Ovary (tissue), 9 donors: Measurements from ENCODE around the gene ABCC5. TPM values are rescaled to one million over a fixed set of nuclear protein-coding genes. Genes with fewer than 3 reads are reported as not detected.
"Not testable (repeated sequence)": the region's sequence is repeated elsewhere in the genome, so short reads cannot be mapped to it uniquely, and the experiment has no call there.

Source experiments
- DNase-seq, 5 donors: peaks; one replicate each; pipeline ENCODE4 v3.0.0-alpha.2; 2019 to 2020
- H3K27ac ChIP-seq, 2 donors: fragments of 200-600 bp; one replicate each; pipeline versions ENCODE4 v1.5.1 to v1.8.0; 2019 to 2022
- H3K27me3 ChIP-seq: fragments of 200-600 bp; one replicate; pipeline ENCODE4 v1.8.0; 2022
- H3K36me3 ChIP-seq: fragments of 200-600 bp; sonication (generic); one replicate; pipeline ENCODE4 v1.5.1; 2019
- H3K4me1 ChIP-seq: one replicate; pipeline ENCODE4 v1.8.1; 2013; ENCODE audit warnings: mild to moderate bottlenecking, moderate library complexity; ENCODE audit not compliant: insufficient read depth
- H3K4me3 ChIP-seq: fragments of 200-600 bp; sonication (generic); one replicate; pipeline ENCODE4 v1.5.1; 2017
- H3K9me3 ChIP-seq, 2 donors: fragments of 200-600 bp in 1 of 2; sonication (generic) in 1 of 2; one replicate each; pipeline versions ENCODE4 v1.5.1 to v1.8.1; 2013 to 2019; ENCODE audit warnings: mild to moderate bottlenecking in 1 of 2, moderate library complexity in 1 of 2
- EP300 ChIP-seq: sonication (generic); formaldehyde crosslinking; IDR thresholded peaks from one replicate; pipeline ENCODE4 v1.6.1; 2017; ENCODE audit warnings: antibody characterized with exemption
- POLR2A ChIP-seq: fragments of 450-650 bp; IDR thresholded peaks from one replicate; pipeline ENCODE4 v1.6.1; 2017; ENCODE audit warnings: antibody characterized with exemption, mild to moderate bottlenecking, moderate library complexity
- WGBS, 3 donors: extraction: QIAGEN DNeasy Blood & Tissue Kit in 1 of 3; methylation state at CpG; one replicate each; pipeline versions ENCODE4 v1.1.5 to v1.1.7; 2013 to 2017; 5-methylcytosine and 5-hydroxymethylcytosine counted together
- intact Hi-C, 4 donors: fragments of 100-400 bp; cut with DNase I; formaldehyde crosslinking; loops; one replicate each; pipeline versions ENCODE4 v1.11.0 to v1.15.1; 2022 to 2023
- polyA plus RNA-seq, 2 donors: library from polyadenylated mRNA; stranded (reverse); fragments of 200-250 nt in 1 of 2; fragments of 350-450 nt in 1 of 2; fragmentation: Illumina TruSeq in 1 of 2; extraction: RNeasy Lipid Tissue Mini Kit (QIAGEN cat#74804) in 1 of 2; gene quantifications; one replicate each; pipeline ENCODE4 v1.2.3, GENCODE V29; 2013 to 2014
- total RNA-seq, 7 donors: library from RNA; depleted of rRNA in 2 of 7; stranded (reverse); fragments of >200 nt in 2 of 7; fragmentation: NEBNext Ultra II Directional in 3 of 7; extraction: Animal tissue kit (Norgen Biotek cat#: 25700) in 3 of 7; gene quantifications; one replicate each; pipeline versions ENCODE4 v1.1.0 to v1.2.4, GENCODE V29; 2016 to 2023
- TF ChIP-seq, protein P1 (sequence below), 3 donors: fragments of 450-650 bp in 2 of 3; fragments of 200-600 bp in 1 of 3; IDR thresholded peaks; one replicate each; pipeline versions ENCODE4 v1.5.1 to v1.8.0; 2016 to 2022; ENCODE audit warnings: antibody characterized with exemption in 3 of 3, mild to moderate bottlenecking in 1 of 3
- donor health status: DM: no; HTN: no; CAD: no; lungs with moderate emphysema.
- donor health status: DM: no; HTN: no; CAD: no.
- donor health status: Bipolar disorder and iron deficiency.
- donor health status: DM: yes; HTN: yes; CAD: no.
- donor health status: DM: no; HTN: no; CAD: no.
- donor health status: DM: yes; HTN: yes; CAD: no.

ABCC5 gene
- total and polyA plus RNA-seq, 9 donors = 16.3 to 29.4 (median 19.8) TPM

DNA sequence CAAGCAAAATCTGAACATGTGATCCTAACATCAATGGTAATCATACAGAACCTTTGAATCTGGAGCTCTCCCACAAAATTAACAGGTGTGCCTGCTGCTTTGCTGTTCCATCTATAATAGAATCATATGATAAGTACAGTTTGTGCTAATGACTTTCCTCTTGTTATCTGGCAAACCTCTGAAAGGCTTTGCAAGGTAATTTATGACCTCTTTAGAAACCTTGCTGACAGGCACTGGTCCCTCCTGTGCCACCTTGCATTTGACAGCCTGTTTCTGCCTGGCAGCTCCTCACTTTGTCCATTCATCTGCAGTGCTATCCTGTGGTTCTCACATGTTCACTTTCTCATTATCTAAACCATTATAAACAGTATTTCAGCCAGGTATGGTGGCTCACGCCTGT lies 24.9 kb upstream of the ABCC5 start:
- Histone ChIP-seq H3K27ac (no peak overlapping the region), H3K4me1 (no peaks in the 10 kb centered on the region), H3K4me3 (no peak overlapping the region), H3K36me3 (no peaks in the 10 kb centered on the region), H3K9me3 (no peaks in the 10 kb centered on the region), H3K27me3 (no peaks in the 10 kb centered on the region)
- TF ChIP-seq EP300 = no peak
- TF ChIP-seq, protein P1, sequence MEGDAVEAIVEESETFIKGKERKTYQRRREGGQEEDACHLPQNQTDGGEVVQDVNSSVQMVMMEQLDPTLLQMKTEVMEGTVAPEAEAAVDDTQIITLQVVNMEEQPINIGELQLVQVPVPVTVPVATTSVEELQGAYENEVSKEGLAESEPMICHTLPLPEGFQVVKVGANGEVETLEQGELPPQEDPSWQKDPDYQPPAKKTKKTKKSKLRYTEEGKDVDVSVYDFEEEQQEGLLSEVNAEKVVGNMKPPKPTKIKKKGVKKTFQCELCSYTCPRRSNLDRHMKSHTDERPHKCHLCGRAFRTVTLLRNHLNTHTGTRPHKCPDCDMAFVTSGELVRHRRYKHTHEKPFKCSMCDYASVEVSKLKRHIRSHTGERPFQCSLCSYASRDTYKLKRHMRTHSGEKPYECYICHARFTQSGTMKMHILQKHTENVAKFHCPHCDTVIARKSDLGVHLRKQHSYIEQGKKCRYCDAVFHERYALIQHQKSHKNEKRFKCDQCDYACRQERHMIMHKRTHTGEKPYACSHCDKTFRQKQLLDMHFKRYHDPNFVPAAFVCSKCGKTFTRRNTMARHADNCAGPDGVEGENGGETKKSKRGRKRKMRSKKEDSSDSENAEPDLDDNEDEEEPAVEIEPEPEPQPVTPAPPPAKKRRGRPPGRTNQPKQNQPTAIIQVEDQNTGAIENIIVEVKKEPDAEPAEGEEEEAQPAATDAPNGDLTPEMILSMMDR (IDR thresholded peaks at IDR 0.05) = no peak
- no peak for TF ChIP-seq POLR2A
- no peak for DNase-seq
- intact Hi-C loops = no loop called here
- 71 to 78% (median 73%) methylated on average over 1 of the region's 1 CpG for WGBS, 3 donors

DNA sequence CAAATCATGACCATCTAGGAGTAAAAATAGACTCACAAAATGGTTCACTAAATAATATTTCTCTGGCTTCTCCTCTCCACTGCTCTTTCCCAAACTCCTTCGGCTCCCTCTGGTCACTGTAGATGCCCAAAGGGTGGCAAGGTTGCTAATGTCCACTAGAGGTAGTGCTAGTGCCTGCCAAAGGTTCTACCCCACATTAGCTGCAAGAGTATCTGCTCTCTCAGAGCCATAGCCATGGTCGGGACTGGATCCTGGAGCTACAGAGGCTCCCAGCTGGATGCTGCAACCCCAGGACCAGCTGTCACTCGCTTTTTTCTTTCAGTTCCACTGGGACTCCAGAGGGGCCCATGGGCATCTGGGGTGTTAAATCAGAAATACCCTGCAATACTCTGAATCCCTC lies 22.3 kb upstream of the ABCC5 start:
- Histone ChIP-seq H3K4me1 (no peaks in the 10 kb centered on the region), H3K4me3 (no peak overlapping the region), H3K9me3 (no peaks in the 10 kb centered on the region), H3K27ac (no peak overlapping the region), H3K27me3 (no peaks in the 10 kb centered on the region), H3K36me3 (no peaks in the 10 kb centered on the region)
- DNase-seq = no peak
- intact Hi-C loops = no loop called here
- WGBS, 3 donors = 38 to 45% (median 41%) methylated on average over 3 of the region's 3 CpGs
- no peak for TF ChIP-seq EP300
- TF ChIP-seq, protein P1 (IDR thresholded peaks at IDR 0.05) = no peak
- TF ChIP-seq POLR2A = no peak

DNA sequence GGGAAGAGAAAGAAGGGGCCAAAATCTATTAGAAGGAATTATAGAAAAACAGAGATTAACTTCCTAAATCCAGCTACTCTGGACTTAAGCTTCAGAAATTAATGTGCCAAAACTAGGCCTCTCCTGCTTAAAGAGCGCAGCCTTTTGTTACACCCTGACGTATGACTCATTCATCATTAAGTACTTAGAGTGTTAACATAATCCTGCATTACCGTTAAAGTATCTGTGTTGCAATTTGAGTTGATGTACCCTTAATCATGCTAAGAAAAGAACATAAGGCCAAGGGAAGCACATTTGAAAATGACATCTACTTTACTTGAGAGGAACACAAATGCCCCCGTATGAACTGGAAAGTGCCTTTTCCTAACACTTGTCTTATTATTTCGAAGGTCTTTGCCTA lies 21.7 kb upstream of the ABCC5 start:
- Histone ChIP-seq H3K4me1 (no peaks in the 10 kb centered on the region), H3K27ac (no peak overlapping the region), H3K27me3 (no peaks in the 10 kb centered on the region), H3K36me3 (no peaks in the 10 kb centered on the region), H3K9me3 (no peaks in the 10 kb centered on the region), H3K4me3 (no peak overlapping the region)
- no peak for DNase-seq
- 66 to 76% (median 66%) methylated on average over 5 of the region's 5 CpGs for WGBS, 3 donors
- no peak for TF ChIP-seq POLR2A
- TF ChIP-seq EP300 = no peak
- TF ChIP-seq, protein P1 (IDR thresholded peaks at IDR 0.05) = no peak
- intact Hi-C loops = no loop called here

DNA sequence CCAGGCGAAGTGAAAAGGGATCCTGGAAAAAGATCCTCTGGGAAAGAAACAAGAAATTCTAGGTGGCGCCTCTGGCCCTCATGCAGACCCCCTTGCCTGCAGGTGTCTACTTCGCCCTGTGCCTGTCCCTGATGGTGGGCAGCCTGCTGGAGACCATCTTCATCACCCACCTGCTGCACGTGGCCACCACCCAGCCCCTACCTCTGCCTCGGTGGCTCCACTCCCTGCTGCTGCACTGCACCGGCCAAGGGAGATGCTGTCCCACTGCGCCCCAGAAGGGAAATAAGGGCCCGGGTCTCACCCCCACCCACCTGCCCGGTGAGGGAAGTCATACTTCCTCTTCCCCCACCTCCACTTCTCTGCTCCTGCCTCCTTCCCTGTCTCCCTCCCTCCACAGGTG lies 20.6 kb upstream of the ABCC5 start:
- H3K4me1 ChIP-seq, intact Hi-C loops, H3K4me3 ChIP-seq, DNase-seq, H3K9me3 ChIP-seq, H3K27ac ChIP-seq, H3K27me3 ChIP-seq, H3K36me3 ChIP-seq: not testable (repeated sequence)
- 81 to 85% (median 82%) methylated on average over 9 of the region's 9 CpGs for WGBS, 3 donors

DNA sequence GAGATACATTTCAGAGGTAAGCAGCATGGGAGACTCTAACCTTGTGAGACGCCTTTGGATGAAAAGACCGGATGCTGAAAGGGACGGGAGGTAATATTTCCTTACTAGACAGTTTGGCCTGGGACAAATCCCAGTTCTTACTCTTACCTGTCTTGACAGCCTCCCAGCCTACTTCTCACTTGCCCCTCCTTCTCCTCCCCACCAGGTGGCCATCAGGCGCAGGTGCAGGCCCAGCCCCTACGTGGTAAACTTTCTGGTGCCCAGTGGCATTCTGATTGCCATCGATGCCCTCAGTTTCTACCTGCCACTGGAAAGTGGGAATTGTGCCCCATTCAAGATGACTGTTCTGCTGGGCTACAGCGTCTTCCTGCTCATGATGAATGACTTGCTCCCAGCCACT lies 20.1 kb upstream of the ABCC5 start:
- Histone ChIP-seq H3K9me3 (no peaks in the 10 kb centered on the region), H3K27me3 (no peaks in the 10 kb centered on the region), H3K4me1 (no peaks in the 10 kb centered on the region), H3K4me3 (no peak overlapping the region), H3K27ac (no peak overlapping the region), H3K36me3 (no peaks in the 10 kb centered on the region)
- 67 to 70% (median 67%) methylated on average over 7 of the region's 7 CpGs for WGBS, 3 donors
- no peak for DNase-seq
- intact Hi-C loops = no loop called here
- TF ChIP-seq EP300 (no peak), POLR2A (no peak)
- TF ChIP-seq, protein P1 (IDR thresholded peaks at IDR 0.05) = no peak
